H1 (cell line): ENCODE results near the gene ANXA2. TPM values are rescaled to one million over a fixed set of nuclear protein-coding genes. Genes with fewer than 3 reads are reported as not detected.

ENCODE experiments used
- CTCF ChIA-PET: fragments of 300-600 bp; sonication (Branson Sonifier 250); formaldehyde crosslinking; loops from one replicate; lab custom pipeline; 2021; ENCODE audit not compliant: partially characterized antibody; lab: Charles Lee
- POLR2A ChIA-PET: fragments of 300-600 bp; sonication (Branson Sonifier 250); formaldehyde crosslinking; loops from one replicate; lab custom pipeline; 2021; ENCODE audit warnings: inconsistent platforms; ENCODE audit not compliant: partially characterized antibody; lab: Charles Lee
- DNase-seq, 2 experiments: peaks; one replicate each; pipeline versions ENCODE4 v3.0.0 to v3.0.0-alpha.2; 2010 to 2022; ENCODE audit warnings: low spot score in 2 of 2, low read depth in 1 of 2, mixed read lengths in 1 of 2
- FAIRE-seq: peaks from 2 replicates; lab custom pipeline; 2011; peaks lifted over from hg19 to GRCh38; lab: Jason Lieb, UNC
- H2AFZ ChIP-seq: 2 replicates; pipeline ENCODE4 v1.8.1; 2012; ENCODE audit warnings: low read length, inconsistent platforms
- H2AK5ac ChIP-seq: 2 replicates; pipeline ENCODE4 v1.6.1; 2013; ENCODE audit warnings: low read depth, low read length
- H2BK120ac ChIP-seq: replicated peaks from 2 replicates; pipeline ENCODE3; 2013; ENCODE audit warnings: low read depth, low read length, inconsistent platforms
- H2BK12ac ChIP-seq: 2 replicates; pipeline ENCODE4 v1.6.1; 2013; ENCODE audit warnings: low read depth, low read length
- H2BK15ac ChIP-seq: 2 replicates; pipeline ENCODE4 v1.6.1; 2013; ENCODE audit warnings: low read length
- H2BK20ac ChIP-seq: 2 replicates; pipeline ENCODE4 v1.6.1; 2013; ENCODE audit warnings: low read length
- H2BK5ac ChIP-seq: 2 replicates; pipeline ENCODE4 v1.6.1; 2013; ENCODE audit warnings: low read depth, low read length
- H3K14ac ChIP-seq: 2 replicates; pipeline ENCODE4 v1.6.1; 2013; ENCODE audit warnings: inconsistent platforms; ENCODE audit not compliant: insufficient read length
- H3K18ac ChIP-seq: 2 replicates; pipeline ENCODE4 v1.6.1; 2013; ENCODE audit warnings: low read length; ENCODE audit errors: extremely low read depth
- H3K23ac ChIP-seq: 2 replicates; pipeline ENCODE4 v1.6.1; 2013; ENCODE audit warnings: inconsistent platforms; ENCODE audit not compliant: insufficient read length
- H3K23me2 ChIP-seq: 2 replicates; pipeline ENCODE4 v1.6.1; 2013; ENCODE audit warnings: low read depth, low read length
- H3K27ac ChIP-seq: 2 replicates; pipeline ENCODE4 v1.6.1; 2011; ENCODE audit warnings: low read depth, low read length, inconsistent platforms
- H3K27me3 ChIP-seq, 4 experiments: replicated peaks in 1 of 4; 1 replicate in 1 of 4; 2 replicates in 3 of 4; pipeline versions ENCODE4 v1.6.1 to v1.8.1; 2011 to 2013; ENCODE audit warnings: low read length in 3 of 4, mild to moderate bottlenecking in 3 of 4, inconsistent platforms in 2 of 4, mixed read lengths in 2 of 4, moderate library complexity in 1 of 4; ENCODE audit not compliant: control insufficient read depth in 3 of 4, insufficient read depth in 3 of 4; ENCODE audit errors: extremely low read depth in 1 of 4
- H3K36me3 ChIP-seq, 4 experiments: 2 replicates each; pipeline versions ENCODE4 v1.6.1 to v1.8.1; 2011 to 2013; ENCODE audit warnings: mild to moderate bottlenecking in 4 of 4, low read length in 3 of 4, moderate library complexity in 2 of 4, control low read depth in 1 of 4, inconsistent platforms in 1 of 4; ENCODE audit not compliant: insufficient read depth in 4 of 4, control insufficient read depth in 2 of 4
- H3K4ac ChIP-seq: replicated peaks from 2 replicates; pipeline ENCODE3; 2013; ENCODE audit warnings: low read length, low read depth, mixed read lengths, inconsistent platforms; ENCODE audit not compliant: insufficient read length
- H3K4me1 ChIP-seq, 4 experiments: replicated peaks in 1 of 4; 1 replicate in 1 of 4; 2 replicates in 3 of 4; pipeline versions ENCODE4 v1.6.1 to v1.8.1; 2011 to 2013; ENCODE audit warnings: low read length in 3 of 4, inconsistent platforms in 2 of 4, mixed read lengths in 1 of 4; ENCODE audit not compliant: insufficient read depth in 4 of 4, control insufficient read depth in 3 of 4
- H3K4me2 ChIP-seq, 2 experiments: 2 replicates each; pipeline versions ENCODE4 v1.6.1 to v1.8.1; 2011 to 2013; ENCODE audit warnings: low read depth in 2 of 2, low read length in 2 of 2, control low read depth in 1 of 2, inconsistent platforms in 1 of 2, mild to moderate bottlenecking in 1 of 2; ENCODE audit not compliant: insufficient read depth in 1 of 2
- H3K4me3 ChIP-seq, 4 experiments: fragments of 200-600, 300-600 bp in 1 of 4; sonication (generic), shearing (Covaris generic), sonication (Bioruptor Twin) in 1 of 4; 2 replicates each; pipeline versions ENCODE4 v1.5.1 to v1.8.1; 2011 to 2016; ENCODE audit warnings: low read length in 4 of 4, low read depth in 3 of 4, control low read depth in 2 of 4, inconsistent platforms in 2 of 4, mild to moderate bottlenecking in 2 of 4, mixed read lengths in 1 of 4, moderate library complexity in 1 of 4; ENCODE audit not compliant: insufficient read depth in 2 of 4; ENCODE audit errors: extremely low read depth in 1 of 4
- H3K56ac ChIP-seq: replicated peaks from 2 replicates; pipeline ENCODE3; 2013; ENCODE audit warnings: low read depth, mild to moderate bottlenecking, mixed read lengths, low read length, inconsistent platforms; ENCODE audit not compliant: insufficient read length
- H3K79me1 ChIP-seq: 2 replicates; pipeline ENCODE4 v1.6.1; 2013; ENCODE audit warnings: low read depth, low read length, control low read depth
- H3K79me2 ChIP-seq, 2 experiments: 2 replicates each; pipeline versions ENCODE4 v1.6.1 to v1.8.1; 2012 to 2013; ENCODE audit warnings: low read length in 2 of 2, mild to moderate bottlenecking in 2 of 2, inconsistent platforms in 1 of 2; ENCODE audit not compliant: insufficient read depth in 2 of 2, control insufficient read depth in 1 of 2
- H3K9ac ChIP-seq, 4 experiments: replicated peaks in 1 of 4; 1 replicate in 1 of 4; 2 replicates in 3 of 4; pipeline versions ENCODE4 v1.6.1 to v1.8.1; 2011 to 2013; ENCODE audit warnings: low read depth in 3 of 4, low read length in 3 of 4, control low read depth in 2 of 4, mild to moderate bottlenecking in 2 of 4, moderate library complexity in 2 of 4, inconsistent platforms in 1 of 4; ENCODE audit errors: extremely low read depth in 1 of 4
- H3K9me3 ChIP-seq, 2 experiments: 2 replicates each; pipeline versions ENCODE4 v1.6.1 to v1.8.1; 2012 to 2013; ENCODE audit warnings: mild to moderate bottlenecking in 2 of 2, moderate library complexity in 2 of 2, control low read depth in 1 of 2, inconsistent platforms in 1 of 2, low read depth in 1 of 2, low read length in 1 of 2, mixed read lengths in 1 of 2; ENCODE audit not compliant: insufficient read depth in 2 of 2
- H4K20me1 ChIP-seq, 2 experiments: replicated peaks in 1 of 2; 2 replicates each; pipeline versions ENCODE3 to v1.8.1; 2011 to 2013; ENCODE audit warnings: inconsistent platforms in 2 of 2, low read length in 2 of 2, mild to moderate bottlenecking in 1 of 2; ENCODE audit not compliant: insufficient read depth in 2 of 2, control insufficient read depth in 1 of 2
- H4K5ac ChIP-seq: 2 replicates; pipeline ENCODE4 v1.6.1; 2013; ENCODE audit warnings: low read length, low read depth, mixed read lengths, inconsistent platforms; ENCODE audit not compliant: insufficient read length
- H4K8ac ChIP-seq: 2 replicates; pipeline ENCODE4 v1.8.0; 2013; ENCODE audit warnings: mild to moderate bottlenecking, moderate library complexity, low read length, inconsistent platforms; ENCODE audit not compliant: insufficient read depth; ENCODE audit errors: extremely low read depth
- H4K91ac ChIP-seq: replicated peaks from 2 replicates; pipeline ENCODE3; 2013; ENCODE audit warnings: low read length, mixed read lengths, inconsistent platforms; ENCODE audit not compliant: insufficient read length
- CREB1 ChIP-seq: IDR thresholded peaks from 2 replicates; pipeline ENCODE4 v1.6.1; 2012; ENCODE audit warnings: inconsistent platforms
- CTBP2 ChIP-seq: IDR thresholded peaks from 2 replicates; pipeline ENCODE4 v1.7.0; 2011; ENCODE audit warnings: borderline replicate concordance, mild to moderate bottlenecking, moderate library complexity, mixed read lengths, low read length; ENCODE audit not compliant: insufficient read depth, insufficient read length
- EGR1 ChIP-seq: IDR thresholded peaks from 2 replicates; pipeline ENCODE4 v1.6.1; 2011; ENCODE audit warnings: low read depth, low read length, borderline replicate concordance
- FOSL1 ChIP-seq: IDR thresholded peaks from 2 replicates; pipeline ENCODE4 v1.6.1; 2011; ENCODE audit warnings: mild to moderate bottlenecking, low read depth, low read length, moderate library complexity; ENCODE audit not compliant: insufficient read depth
- JUND ChIP-seq: IDR thresholded peaks from 2 replicates; pipeline ENCODE4 v1.6.1; 2011; ENCODE audit warnings: mild to moderate bottlenecking, improper control_type of control experiment, low read length
- NRF1 ChIP-seq: IDR thresholded peaks from 2 replicates; pipeline ENCODE4 v1.6.1; 2011; ENCODE audit warnings: mild to moderate bottlenecking, low read depth, low read length, improper control_type of control experiment
- PHF8 ChIP-seq: fragments of 200-600 bp; sonication (generic); conservative IDR thresholded peaks from 2 replicates; pipeline ENCODE4 v1.7.1; 2012; ENCODE audit warnings: low read depth, mild to moderate bottlenecking, inconsistent platforms, low read length, moderate library complexity
- RAD21 ChIP-seq, 2 experiments: IDR thresholded peaks in 1 of 2; conservative IDR thresholded peaks in 1 of 2; 2 replicates each; pipeline ENCODE4 v1.6.1; 2011; ENCODE audit warnings: low read depth in 2 of 2, low read length in 2 of 2, improper control_type of control experiment in 1 of 2, inconsistent platforms in 1 of 2, mild to moderate bottlenecking in 1 of 2, moderate library complexity in 1 of 2
- SAP30 ChIP-seq: fragments of 300-600 bp; sonication (generic); IDR thresholded peaks from 2 replicates; pipeline ENCODE4 v1.7.1; 2012; ENCODE audit warnings: low read length, moderate library complexity, mild to moderate bottlenecking, inconsistent platforms; ENCODE audit not compliant: insufficient read depth, insufficient replicate concordance
- SUZ12 ChIP-seq: fragments of 200-600 bp; sonication (generic); IDR thresholded peaks from 2 replicates; pipeline ENCODE4 v1.6.1; 2012; ENCODE audit warnings: mild to moderate bottlenecking, inconsistent platforms, low read length, moderate library complexity, mixed read lengths
- TAF1 ChIP-seq: IDR thresholded peaks from 2 replicates; pipeline ENCODE4 v1.6.1; 2011; ENCODE audit warnings: mild to moderate bottlenecking, low read depth, low read length
- TAF7 ChIP-seq: optimal IDR thresholded peaks from 2 replicates; pipeline ENCODE3; 2011; ENCODE audit warnings: low read depth, mild to moderate bottlenecking, inconsistent platforms, low read length, moderate library complexity, borderline replicate concordance
- WGBS, 2 experiments: shearing (Covaris generic) in 1 of 2; methylation state at CpG; one replicate each; pipeline versions ENCODE4 v1.1.6 to v1.1.7; 2013 to 2015; ENCODE audit warnings: low lambda C conversion rate in 2 of 2, mixed read lengths in 2 of 2, inconsistent platforms in 1 of 2, low coverage in 1 of 2, missing lambda C conversion rate in 1 of 2; ENCODE audit not compliant: insufficient replicate concordance in 2 of 2, insufficient coverage in 1 of 2, insufficient read length in 1 of 2; ENCODE audit errors: extremely low coverage in 1 of 2, missing lambda C conversion rate in 1 of 2; 5-methylcytosine and 5-hydroxymethylcytosine counted together
- polyA plus RNA-seq, 7 experiments: library from polyadenylated mRNA; depleted of rRNA in 3 of 7; stranded (reverse) in 5 of 7; unstranded in 2 of 7; fragments of >200 nt in 5 of 7; fragments of 200-250 nt in 2 of 7; gene quantifications; 1 replicate in 5 of 7; 2 replicates in 1 of 7; 4 replicates in 1 of 7; pipeline versions ENCODE4 v1.2.1 to v1.2.3, GENCODE V29; 2011 to 2013; ENCODE audit warnings: missing spikeins in 2 of 7, mixed read lengths in 2 of 7
- total RNA-seq: library from RNA; stranded (reverse); fragmentation: NEBNext Ultra II Directional; extraction: Animal tissue kit (Norgen Biotek cat#: 25700); gene quantifications from 2 replicates; pipeline ENCODE4 v1.2.1, GENCODE V29; 2021

ANXA2 gene
- total and polyA plus RNA-seq, 2 of the 8 experiments (the other 6 are each of a cell fraction or from before 2014, with no cell fraction given) = 178 to 217 TPM

GRCh38 chr15:60413231-60413824 lies 15.5 kb upstream of the ANXA2 start:
- DNase-seq = no peak
- H2AFZ ChIP-seq = no peak overlapping the region
- H3K36me3 ChIP-seq = no peaks in the 10 kb centered on the region
- no peak for FAIRE-seq
- H3K27ac ChIP-seq = no peak overlapping the region
- H3K14ac ChIP-seq = no peak overlapping the region
- no peak overlapping the region for H4K8ac ChIP-seq
- no peak overlapping the region for H2BK15ac ChIP-seq
- no peak overlapping the region for H3K56ac ChIP-seq
- no peak for TF ChIP-seq CTBP2
- TF ChIP-seq SAP30 = no peak
- no peak for TF ChIP-seq PHF8
- TF ChIP-seq CREB1 = no peak
- TF ChIP-seq RAD21 (IDR thresholded peaks at IDR 0.05 in 1 of 2, conservative IDR thresholded peaks at IDR 0.05 in 1 of 2; ENCODE audit: low read depth in 2 of 2, low read length in 2 of 2) = no peak
- TF ChIP-seq EGR1 = no peak
- no peak for TF ChIP-seq SUZ12
- TF ChIP-seq TAF1 = no peak
- no peak for TF ChIP-seq NRF1
- TF ChIP-seq TAF7 = no peak
- no peak for TF ChIP-seq JUND
- no peak for TF ChIP-seq FOSL1
- H3K79me1 ChIP-seq = no peaks in the 10 kb centered on the region
- H2AK5ac ChIP-seq = no peak overlapping the region
- no peaks in the 10 kb centered on the region for H3K4me1 ChIP-seq
- H4K20me1 ChIP-seq = no peaks in the 10 kb centered on the region
- no peaks in the 10 kb centered on the region for H3K79me2 ChIP-seq
- no peak overlapping the region for H2BK20ac ChIP-seq
- H2BK120ac ChIP-seq = no peak overlapping the region
- no peak overlapping the region for H2BK5ac ChIP-seq
- H3K9me3 ChIP-seq = no peaks in the 10 kb centered on the region
- no peak overlapping the region for H3K9ac ChIP-seq
- ChIA-PET POLR2A (interaction anchor here (1.1 to 1.7 kb wide), 3 partner anchors 14 to 23 kb away, joined by 3 to 6 read pairs (median 5); no protein-coding TSS in a partner anchor), CTCF (interaction anchor here (0.8 to 1.2 kb wide), 4 partner anchors 13 to 201 kb away, joined by 3 read pairs; no protein-coding TSS in a partner anchor)
- H3K23ac ChIP-seq = no peak overlapping the region
- H2BK12ac ChIP-seq = no peak overlapping the region
- H3K23me2 ChIP-seq = no peaks in the 10 kb centered on the region
- H3K4me2 ChIP-seq = no peak overlapping the region
- no peak overlapping the region for H4K91ac ChIP-seq
- 77% methylated on average over 9 of the region's 9 CpGs; no CpG with 5 or more reads in 1 of the 2 experiments for WGBS, 2 experiments
- H3K27me3 ChIP-seq = no peaks in the 10 kb centered on the region
- no peak overlapping the region for H3K4me3 ChIP-seq
- no peak overlapping the region for H3K4ac ChIP-seq
- H3K18ac ChIP-seq = no peak overlapping the region; the same call in 1 of the 2 replicates
- H4K5ac ChIP-seq = no peak overlapping the region
